ENCODE data around the gene PBXIP1.

The PBXIP1 gene

DNA sequence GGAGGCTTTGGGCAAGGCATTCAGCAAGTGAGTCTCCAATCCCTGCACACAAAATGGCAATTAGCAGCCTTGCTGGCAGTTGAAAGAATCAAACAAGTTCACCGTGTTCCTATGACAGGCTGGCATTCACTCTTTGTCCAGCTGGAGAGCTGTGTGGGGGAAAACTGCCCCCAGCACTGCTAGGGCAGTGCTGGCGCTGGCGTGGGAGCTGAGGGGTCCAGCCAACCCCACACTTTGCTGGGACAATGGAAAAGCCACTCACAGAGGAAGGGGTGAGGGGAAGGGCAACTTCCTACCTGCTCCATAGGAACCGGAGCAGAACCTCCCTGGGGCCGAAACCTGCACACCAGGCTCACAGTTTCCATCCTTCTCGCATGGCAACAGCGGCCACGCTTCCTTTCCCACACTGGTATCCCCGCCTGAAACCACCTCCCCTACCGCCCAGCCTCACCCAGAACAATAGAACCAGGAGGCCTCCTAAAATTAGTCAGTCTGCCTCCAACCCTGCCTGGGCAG, 59.1 kb downstream of the PBXIP1 start:
- no peaks in the 10 kb centered on the region for H3K9me3 ChIP-seq
- no peak overlapping the region for H3K4me3 ChIP-seq (ENCODE audit: low read depth in 1 of 2, low read length in 1 of 2)
- H3K4me1 ChIP-seq (ENCODE audit: control insufficient read depth in 1 of 2, insufficient read depth in 1 of 2, low read depth in 1 of 2, low read length in 1 of 2): no peaks in the 10 kb centered on the region
- no peak overlapping the region for H3K27ac ChIP-seq
- TF ChIP-seq, protein P1, sequence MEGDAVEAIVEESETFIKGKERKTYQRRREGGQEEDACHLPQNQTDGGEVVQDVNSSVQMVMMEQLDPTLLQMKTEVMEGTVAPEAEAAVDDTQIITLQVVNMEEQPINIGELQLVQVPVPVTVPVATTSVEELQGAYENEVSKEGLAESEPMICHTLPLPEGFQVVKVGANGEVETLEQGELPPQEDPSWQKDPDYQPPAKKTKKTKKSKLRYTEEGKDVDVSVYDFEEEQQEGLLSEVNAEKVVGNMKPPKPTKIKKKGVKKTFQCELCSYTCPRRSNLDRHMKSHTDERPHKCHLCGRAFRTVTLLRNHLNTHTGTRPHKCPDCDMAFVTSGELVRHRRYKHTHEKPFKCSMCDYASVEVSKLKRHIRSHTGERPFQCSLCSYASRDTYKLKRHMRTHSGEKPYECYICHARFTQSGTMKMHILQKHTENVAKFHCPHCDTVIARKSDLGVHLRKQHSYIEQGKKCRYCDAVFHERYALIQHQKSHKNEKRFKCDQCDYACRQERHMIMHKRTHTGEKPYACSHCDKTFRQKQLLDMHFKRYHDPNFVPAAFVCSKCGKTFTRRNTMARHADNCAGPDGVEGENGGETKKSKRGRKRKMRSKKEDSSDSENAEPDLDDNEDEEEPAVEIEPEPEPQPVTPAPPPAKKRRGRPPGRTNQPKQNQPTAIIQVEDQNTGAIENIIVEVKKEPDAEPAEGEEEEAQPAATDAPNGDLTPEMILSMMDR (IDR thresholded peaks at IDR 0.05): no peak
- no peaks in the 10 kb centered on the region for H3K36me3 ChIP-seq
- H3K27me3 ChIP-seq: no peaks in the 10 kb centered on the region

DNA sequence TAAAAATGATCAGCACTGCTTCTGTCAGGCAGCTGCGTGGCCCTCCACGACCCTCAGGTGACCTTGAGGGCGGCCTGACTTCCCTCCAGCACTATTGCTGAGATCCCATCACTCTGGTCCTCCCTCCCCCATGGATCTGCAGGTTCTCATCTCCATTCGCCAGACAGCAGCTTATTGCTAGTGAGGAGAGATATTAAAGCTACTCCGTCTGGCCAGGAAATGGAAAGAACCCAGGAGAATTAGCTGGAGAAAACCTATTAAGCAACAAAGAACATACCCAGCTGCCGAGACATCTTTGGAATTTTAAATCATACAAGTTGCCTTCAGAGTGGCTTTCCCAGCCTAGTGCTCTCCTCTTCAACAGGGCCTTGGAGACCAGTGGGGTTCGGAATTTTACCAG, 60.1 kb downstream of the PBXIP1 start:
- TF ChIP-seq, protein P1 (IDR thresholded peaks at IDR 0.05): no peak

More for the DNA sequence above, 60.1 kb downstream of the PBXIP1 start:
- H3K36me3 ChIP-seq: no peaks in the 10 kb centered on the region
- no peaks in the 10 kb centered on the region for H3K9me3 ChIP-seq
- no peaks in the 10 kb centered on the region for H3K4me1 ChIP-seq (ENCODE audit: control insufficient read depth in 1 of 2, insufficient read depth in 1 of 2, low read depth in 1 of 2, low read length in 1 of 2)
- H3K27ac ChIP-seq: no peak overlapping the region
- H3K4me3 ChIP-seq (ENCODE audit: low read depth in 1 of 2, low read length in 1 of 2): no peak overlapping the region
- H3K27me3 ChIP-seq: no peaks in the 10 kb centered on the region
